GM18520 (cell line): ENCODE measurements around the gene FCGBP.
"Not testable (repeated sequence)": the region's sequence is repeated elsewhere in the genome, so short reads cannot be mapped to it uniquely, and the experiment has no call there.

Source experiments
- ATAC-seq: cut with Tn5 transposase; IDR thresholded peaks from one replicate; pipeline ENCODE4 v1.9.1; 2021; ENCODE audit not compliant: unreplicated experiment

The FCGBP gene

GRCh38 chr19:39892506-39892902, 41.9 kb downstream of the FCGBP start:
- not testable (repeated sequence) for ATAC-seq

GRCh38 chr19:39891660-39892505, 42.6 kb downstream of the FCGBP start:
- not testable (repeated sequence) for ATAC-seq

GRCh38 chr19:39890755-39891551, 43.5 kb downstream of the FCGBP start:
- no peak for ATAC-seq

- ATAC-seq = not testable (repeated sequence)
Observed at GRCh38 chr19:39889872-39890754, 44.3 kb downstream of the FCGBP start.

- ATAC-seq = not testable (repeated sequence)
Observed at GRCh38 chr19:39887456-39887951, 46.9 kb downstream of the FCGBP start.

- ATAC-seq = not testable (repeated sequence)
Observed at GRCh38 chr19:39885821-39886554, 48.4 kb downstream of the FCGBP start.

- ATAC-seq = not testable (repeated sequence)
Observed at GRCh38 chr19:39884721-39885120, 49.7 kb downstream of the FCGBP start.
